ENCODE measurements around the gene NEMP2.

The NEMP2 gene

DNA sequence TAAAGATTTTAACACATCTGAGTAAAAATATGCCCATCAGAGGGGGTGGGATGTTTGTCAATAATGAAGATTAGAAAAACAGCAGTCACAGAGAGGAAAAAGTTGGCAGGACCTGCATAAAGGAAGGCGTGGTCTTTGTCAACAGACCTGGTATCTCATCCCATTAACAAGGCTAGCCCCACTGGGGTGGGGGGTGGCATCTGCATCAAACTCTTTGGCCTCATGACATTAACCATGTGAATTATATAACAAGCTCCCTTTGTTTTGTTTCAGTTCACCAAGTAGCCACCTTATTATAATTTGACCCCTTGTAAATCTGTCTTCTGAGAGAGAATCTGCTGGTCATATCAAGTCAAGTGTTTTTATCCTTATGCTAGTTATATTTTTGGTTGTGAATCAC is 28.8 kb downstream of the NEMP2 start:
- Histone ChIP-seq H4K20me1 (ENCODE audit: low read depth, low read length) (no peaks in the 10 kb centered on the region), H3K4me2 (ENCODE audit: low read depth, low read length, poor library complexity, severe bottlenecking) (no peak overlapping the region), H3K27me3 (ENCODE audit: low read length) (no peaks in the 10 kb centered on the region), H2AFZ (ENCODE audit: low read depth, low read length, severe bottlenecking) (no peak overlapping the region), H3K79me2 (ENCODE audit: insufficient read depth, low read length) (no peaks in the 10 kb centered on the region), H3K36me3 (ENCODE audit: low read length) (peaks cover 6% of the 10 kb centered on the region; the same call in 1 of the 2 replicates), H3K27ac (ENCODE audit: low read depth, low read length) (no peak overlapping the region), H3K4me3 (ENCODE audit: insufficient read depth, low read length, poor library complexity, severe bottlenecking) (no peak overlapping the region), H3K9me3 (ENCODE audit: insufficient read depth, low read length) (no peaks in the 10 kb centered on the region), H3K9ac (ENCODE audit: low read length) (no peak overlapping the region), H3K9me2 (replicated peaks; ENCODE audit: insufficient read depth, low read length) (no peaks in the 10 kb centered on the region), H3F3A (ENCODE audit: insufficient read depth) (no peaks in the 10 kb centered on the region)
- TF ChIP-seq, protein P1, sequence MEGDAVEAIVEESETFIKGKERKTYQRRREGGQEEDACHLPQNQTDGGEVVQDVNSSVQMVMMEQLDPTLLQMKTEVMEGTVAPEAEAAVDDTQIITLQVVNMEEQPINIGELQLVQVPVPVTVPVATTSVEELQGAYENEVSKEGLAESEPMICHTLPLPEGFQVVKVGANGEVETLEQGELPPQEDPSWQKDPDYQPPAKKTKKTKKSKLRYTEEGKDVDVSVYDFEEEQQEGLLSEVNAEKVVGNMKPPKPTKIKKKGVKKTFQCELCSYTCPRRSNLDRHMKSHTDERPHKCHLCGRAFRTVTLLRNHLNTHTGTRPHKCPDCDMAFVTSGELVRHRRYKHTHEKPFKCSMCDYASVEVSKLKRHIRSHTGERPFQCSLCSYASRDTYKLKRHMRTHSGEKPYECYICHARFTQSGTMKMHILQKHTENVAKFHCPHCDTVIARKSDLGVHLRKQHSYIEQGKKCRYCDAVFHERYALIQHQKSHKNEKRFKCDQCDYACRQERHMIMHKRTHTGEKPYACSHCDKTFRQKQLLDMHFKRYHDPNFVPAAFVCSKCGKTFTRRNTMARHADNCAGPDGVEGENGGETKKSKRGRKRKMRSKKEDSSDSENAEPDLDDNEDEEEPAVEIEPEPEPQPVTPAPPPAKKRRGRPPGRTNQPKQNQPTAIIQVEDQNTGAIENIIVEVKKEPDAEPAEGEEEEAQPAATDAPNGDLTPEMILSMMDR (IDR thresholded peaks at IDR 0.05; ENCODE audit: insufficient read depth, low read length, poor library complexity, severe bottlenecking): no peak
- TF ChIP-seq EZH2phosphoT487 (conservative IDR thresholded peaks at IDR 0.05; ENCODE audit: low read length): no peak

DNA sequence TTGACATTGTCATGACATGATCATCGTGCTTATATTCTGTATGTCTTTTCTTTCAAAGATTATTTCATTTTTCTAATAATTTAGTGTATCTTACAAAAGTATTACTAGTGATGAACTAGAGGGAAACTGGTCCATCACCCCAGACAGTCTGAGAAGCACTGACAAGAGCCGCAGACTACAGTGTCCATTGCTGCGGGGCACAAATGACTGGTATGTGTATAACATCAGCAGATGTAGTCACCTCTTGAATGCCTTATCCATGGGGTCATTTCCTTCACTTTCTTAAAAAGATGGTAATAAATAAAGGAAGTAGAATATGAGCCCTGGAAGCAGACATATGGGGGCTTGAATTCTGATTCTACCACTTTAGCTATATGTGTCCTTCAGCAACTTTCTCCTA is 29.6 kb downstream of the NEMP2 start:
- TF ChIP-seq, protein P1 (IDR thresholded peaks at IDR 0.05; ENCODE audit: insufficient read depth, low read length, poor library complexity, severe bottlenecking): no peak
- TF ChIP-seq EZH2phosphoT487 (conservative IDR thresholded peaks at IDR 0.05; ENCODE audit: low read length): no peak
- Histone ChIP-seq H3K4me3 (ENCODE audit: insufficient read depth, low read length, poor library complexity, severe bottlenecking) (no peak overlapping the region), H3K27ac (ENCODE audit: low read depth, low read length) (no peak overlapping the region), H3K9me3 (ENCODE audit: insufficient read depth, low read length) (no peaks in the 10 kb centered on the region), H3K79me2 (ENCODE audit: insufficient read depth, low read length) (no peaks in the 10 kb centered on the region), H3K4me2 (ENCODE audit: low read depth, low read length, poor library complexity, severe bottlenecking) (no peak overlapping the region), H3K9ac (ENCODE audit: low read length) (no peak overlapping the region), H2AFZ (ENCODE audit: low read depth, low read length, severe bottlenecking) (no peak overlapping the region), H3F3A (ENCODE audit: insufficient read depth) (no peaks in the 10 kb centered on the region), H3K9me2 (replicated peaks; ENCODE audit: insufficient read depth, low read length) (no peaks in the 10 kb centered on the region), H4K20me1 (ENCODE audit: low read depth, low read length) (no peaks in the 10 kb centered on the region), H3K36me3 (ENCODE audit: low read length) (peaks cover 11% of the 10 kb centered on the region; the same call in 1 of the 2 replicates), H3K27me3 (ENCODE audit: low read length) (no peaks in the 10 kb centered on the region)

DNA sequence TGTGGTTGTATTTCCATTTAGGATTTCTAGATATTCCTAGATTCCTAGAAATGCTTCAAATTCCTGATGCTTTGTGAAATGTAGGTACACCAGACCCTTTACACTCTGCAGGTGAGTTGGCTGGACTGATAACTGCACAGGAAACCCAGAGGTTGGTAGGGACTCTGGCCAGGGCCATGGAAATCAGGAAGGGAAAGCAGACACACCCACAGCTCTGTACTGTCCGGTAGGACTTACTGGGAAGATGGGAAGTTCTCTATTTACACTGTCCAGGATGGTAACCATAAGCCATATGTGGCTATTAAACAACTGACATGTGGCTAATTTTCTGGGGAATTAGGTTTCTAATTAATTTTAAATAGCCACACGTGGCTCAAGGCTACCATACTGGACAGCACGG is 31.4 kb downstream of the NEMP2 start:
- H2AFZ ChIP-seq (ENCODE audit: low read depth, low read length, severe bottlenecking): no peak overlapping the region
- H3K27me3 ChIP-seq (ENCODE audit: low read length): no peaks in the 10 kb centered on the region
- no peak overlapping the region for H3K4me3 ChIP-seq (ENCODE audit: insufficient read depth, low read length, poor library complexity, severe bottlenecking)
- no peaks in the 10 kb centered on the region for H3K79me2 ChIP-seq (ENCODE audit: insufficient read depth, low read length)
- no peak overlapping the region for H3K27ac ChIP-seq (ENCODE audit: low read depth, low read length)
- H3F3A ChIP-seq (ENCODE audit: insufficient read depth): no peaks in the 10 kb centered on the region
- no peak overlapping the region for H3K4me2 ChIP-seq (ENCODE audit: low read depth, low read length, poor library complexity, severe bottlenecking)
- no peaks in the 10 kb centered on the region for H4K20me1 ChIP-seq (ENCODE audit: low read depth, low read length)
- peaks cover 11% of the 10 kb centered on the region; the same call in 1 of the 2 replicates for H3K36me3 ChIP-seq (ENCODE audit: low read length)
- H3K9me3 ChIP-seq (ENCODE audit: insufficient read depth, low read length): no peaks in the 10 kb centered on the region
- no peak overlapping the region for H3K9ac ChIP-seq (ENCODE audit: low read length)
- no peaks in the 10 kb centered on the region for H3K9me2 ChIP-seq (replicated peaks; ENCODE audit: insufficient read depth, low read length)
- TF ChIP-seq, protein P1 (IDR thresholded peaks at IDR 0.05; ENCODE audit: insufficient read depth, low read length, poor library complexity, severe bottlenecking): no peak
- TF ChIP-seq EZH2phosphoT487 (conservative IDR thresholded peaks at IDR 0.05; ENCODE audit: low read length): no peak

All from SU-DHL-6 (cell line).